SK-N-SH (cell line): ENCODE measurements around the gene MALAT1. TPM values are rescaled to one million over a fixed set of nuclear protein-coding genes. Genes with fewer than 3 reads are reported as not detected.

ENCODE experiments used
- CTCF ChIA-PET: fragments of 300-600, 350-600 bp; formaldehyde crosslinking; extraction: SDS; loops from one replicate; lab custom pipeline; 2021; lab: Yijun Ruan, JAX
- POLR2A ChIA-PET: fragments of 350-600 bp; sonication (Branson Sonifier 250); formaldehyde crosslinking; extraction: SDS; loops from one replicate; lab custom pipeline; 2020; ENCODE audit warnings: antibody characterized with exemption, inconsistent platforms; lab: Yijun Ruan, JAX
- DNase-seq: peaks from one replicate; pipeline ENCODE4 v3.0.0; 2012
- H2AFZ ChIP-seq: fragments of 200-600 bp; sonication (generic); 2 replicates; pipeline ENCODE4 v1.8.1; 2016; ENCODE audit warnings: antibody characterized with exemption, mild to moderate bottlenecking, low read depth
- H3F3A ChIP-seq: fragments of 200-600 bp; sonication (generic); replicated peaks from 2 replicates; pipeline ENCODE3; 2016; ENCODE audit warnings: antibody characterized with exemption, mild to moderate bottlenecking; ENCODE audit not compliant: insufficient read depth
- H3K27ac ChIP-seq, 2 experiments: fragments of 200-500 bp in 1 of 2; fragments of 200-600 bp in 1 of 2; sonication (Bioruptor generic) in 1 of 2; sonication (generic), shearing (Covaris generic) in 1 of 2; 2 replicates each; pipeline versions ENCODE4 v1.5.1 to v1.6.1; 2014 to 2016; ENCODE audit warnings: low read depth in 2 of 2, inconsistent platforms in 1 of 2, low read length in 1 of 2, mild to moderate bottlenecking in 1 of 2, mixed read lengths in 1 of 2
- H3K27me3 ChIP-seq: fragments of 200-600 bp; sonication (generic), shearing (Covaris generic); 2 replicates; pipeline ENCODE4 v1.6.1; 2016; ENCODE audit warnings: mixed run types; ENCODE audit not compliant: insufficient read depth
- H3K36me3 ChIP-seq, 2 experiments: fragments of 200-500 bp in 1 of 2; fragments of 200-600 bp in 1 of 2; sonication (Bioruptor generic) in 1 of 2; sonication (generic) in 1 of 2; replicated peaks in 1 of 2; 2 replicates each; pipeline versions ENCODE3 to v1.5.1; 2014 to 2016; ENCODE audit warnings: low read length in 1 of 2, mild to moderate bottlenecking in 1 of 2; ENCODE audit not compliant: insufficient read depth in 2 of 2, control insufficient read depth in 1 of 2
- H3K4me1 ChIP-seq, 2 experiments: fragments of 200-500 bp in 1 of 2; fragments of 200-600 bp in 1 of 2; sonication (Bioruptor generic) in 1 of 2; sonication (generic), shearing (Covaris generic) in 1 of 2; 2 replicates each; pipeline versions ENCODE4 v1.5.1 to v1.6.1; 2014 to 2016; ENCODE audit warnings: low read depth in 1 of 2, low read length in 1 of 2, mixed run types in 1 of 2; ENCODE audit not compliant: insufficient read depth in 2 of 2, control insufficient read depth in 1 of 2
- H3K4me2 ChIP-seq: fragments of 200-600 bp; sonication (generic), shearing (Covaris generic); 2 replicates; pipeline ENCODE4 v1.6.1; 2017; ENCODE audit warnings: mixed run types
- H3K4me3 ChIP-seq, 2 experiments: fragments of 200-500 bp in 1 of 2; fragments of 200-600 bp in 1 of 2; sonication (Bioruptor generic) in 1 of 2; sonication (generic), shearing (Covaris generic) in 1 of 2; 2 replicates each; pipeline versions ENCODE4 v1.5.1 to v1.8.1; 2014 to 2016; ENCODE audit warnings: low read depth in 2 of 2, inconsistent platforms in 1 of 2, low read length in 1 of 2, mild to moderate bottlenecking in 1 of 2, mixed read lengths in 1 of 2, moderate library complexity in 1 of 2
- H3K79me2 ChIP-seq: fragments of 200-600 bp; sonication (generic); 2 replicates; pipeline ENCODE4 v1.8.1; 2017; ENCODE audit warnings: mild to moderate bottlenecking; ENCODE audit not compliant: insufficient read depth
- H3K9ac ChIP-seq: fragments of 200-600 bp; sonication (generic); 2 replicates; pipeline ENCODE4 v1.6.1; 2017; ENCODE audit warnings: mixed run types
- H3K9me2 ChIP-seq: fragments of 200-600 bp; sonication (generic); 2 replicates; pipeline ENCODE4 v1.6.1; 2017; ENCODE audit warnings: mixed run types
- H3K9me3 ChIP-seq: fragments of 200-600 bp; sonication (generic); 2 replicates; pipeline ENCODE4 v1.6.1; 2017; ENCODE audit warnings: mixed run types, mild to moderate bottlenecking, moderate library complexity
- H4K20me1 ChIP-seq: fragments of 200-600 bp; sonication (generic); 2 replicates; pipeline ENCODE4 v1.6.1; 2017; ENCODE audit warnings: mild to moderate bottlenecking, mixed run types; ENCODE audit not compliant: insufficient read depth
- CHD2 ChIP-seq: fragments of 150-350 bp; IDR thresholded peaks from 2 replicates; pipeline ENCODE4 v1.6.1; 2018; ENCODE audit warnings: low read length; ENCODE audit not compliant: partially characterized antibody
- ELF1 ChIP-seq: IDR thresholded peaks from 2 replicates; pipeline ENCODE4 v1.4.0; 2012
- EP300 ChIP-seq, 2 experiments: IDR thresholded peaks; 2 replicates each; pipeline versions ENCODE4 v1.4.0 to v1.6.1; 2012; ENCODE audit warnings: borderline replicate concordance in 1 of 2, low read depth in 1 of 2, low read length in 1 of 2
- GABPA ChIP-seq: IDR thresholded peaks from 2 replicates; pipeline ENCODE4 v1.4.0; 2012; ENCODE audit warnings: low read depth, mild to moderate bottlenecking
- GATA2 ChIP-seq: sonication (generic); formaldehyde crosslinking; IDR thresholded peaks from 2 replicates; pipeline ENCODE4 v1.5.0; 2020; ENCODE audit warnings: mild to moderate bottlenecking, missing genetic modification reagents
- MEF2A ChIP-seq: IDR thresholded peaks from 2 replicates; pipeline ENCODE4 v1.4.0; 2012; ENCODE audit warnings: low read depth, borderline replicate concordance
- MXI1 ChIP-seq: IDR thresholded peaks from 2 replicates; pipeline ENCODE4 v1.6.1; 2012; ENCODE audit warnings: mild to moderate bottlenecking, low read depth, low read length, improper control_type of control experiment
- NRF1 ChIP-seq: IDR thresholded peaks from 2 replicates; pipeline ENCODE4 v1.6.1; 2012; ENCODE audit warnings: low read depth, mild to moderate bottlenecking, low read length
- PBX3 ChIP-seq: IDR thresholded peaks from 2 replicates; pipeline ENCODE4; 2012
- RCOR1 ChIP-seq: fragments of 150-350 bp; IDR thresholded peaks from 2 replicates; pipeline ENCODE4 v1.6.1; 2017; ENCODE audit warnings: antibody characterized with exemption, low read length
- SIN3A ChIP-seq: IDR thresholded peaks from 2 replicates; pipeline ENCODE4 v1.6.1; 2012; ENCODE audit warnings: low read depth, mild to moderate bottlenecking, low read length, moderate library complexity, borderline replicate concordance
- TAF1 ChIP-seq: IDR thresholded peaks from 2 replicates; pipeline ENCODE4 v1.6.1; 2012; ENCODE audit warnings: low read depth, mild to moderate bottlenecking, low read length, moderate library complexity, borderline replicate concordance
- USF2 ChIP-seq: fragments of 150-350 bp; IDR thresholded peaks from 2 replicates; pipeline ENCODE4 v1.6.1; 2017; ENCODE audit warnings: antibody characterized with exemption, low read length, low read depth, borderline replicate concordance
- YY1 ChIP-seq: IDR thresholded peaks from 2 replicates; pipeline ENCODE4 v1.4.0; 2012; ENCODE audit warnings: low read depth, mild to moderate bottlenecking
- WGBS: methylation state at CpG from one replicate; pipeline ENCODE4 v1.1.6; 2017; ENCODE audit warnings: low lambda C conversion rate; 5-methylcytosine and 5-hydroxymethylcytosine counted together
- polyA plus RNA-seq, 3 experiments: library from polyadenylated mRNA; depleted of rRNA; stranded (reverse); fragments of >200 nt; gene quantifications; 2 replicates each; pipeline ENCODE4 v1.2.3, GENCODE V29; 2012
- TF ChIP-seq, protein P1 (sequence below): fragments of 200-600 bp; sonication (generic); IDR thresholded peaks from 2 replicates; pipeline ENCODE4 v1.6.1; 2017; ENCODE audit warnings: antibody characterized with exemption, mild to moderate bottlenecking, moderate library complexity

The MALAT1 gene
- polyA plus RNA-seq, 1 of the 3 experiments (the other 2 are of a cell fraction): 285 TPM

GRCh38 chr11:65477149-65477965 is 21.5 kb upstream of the MALAT1 start (continued):
- peak; percentile 37; the same call in 1 of the 2 replicates for TF ChIP-seq PBX3
- TF ChIP-seq MXI1: peak; percentile 61; the same call in 1 of the 2 replicates
- TF ChIP-seq, protein P1, sequence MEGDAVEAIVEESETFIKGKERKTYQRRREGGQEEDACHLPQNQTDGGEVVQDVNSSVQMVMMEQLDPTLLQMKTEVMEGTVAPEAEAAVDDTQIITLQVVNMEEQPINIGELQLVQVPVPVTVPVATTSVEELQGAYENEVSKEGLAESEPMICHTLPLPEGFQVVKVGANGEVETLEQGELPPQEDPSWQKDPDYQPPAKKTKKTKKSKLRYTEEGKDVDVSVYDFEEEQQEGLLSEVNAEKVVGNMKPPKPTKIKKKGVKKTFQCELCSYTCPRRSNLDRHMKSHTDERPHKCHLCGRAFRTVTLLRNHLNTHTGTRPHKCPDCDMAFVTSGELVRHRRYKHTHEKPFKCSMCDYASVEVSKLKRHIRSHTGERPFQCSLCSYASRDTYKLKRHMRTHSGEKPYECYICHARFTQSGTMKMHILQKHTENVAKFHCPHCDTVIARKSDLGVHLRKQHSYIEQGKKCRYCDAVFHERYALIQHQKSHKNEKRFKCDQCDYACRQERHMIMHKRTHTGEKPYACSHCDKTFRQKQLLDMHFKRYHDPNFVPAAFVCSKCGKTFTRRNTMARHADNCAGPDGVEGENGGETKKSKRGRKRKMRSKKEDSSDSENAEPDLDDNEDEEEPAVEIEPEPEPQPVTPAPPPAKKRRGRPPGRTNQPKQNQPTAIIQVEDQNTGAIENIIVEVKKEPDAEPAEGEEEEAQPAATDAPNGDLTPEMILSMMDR: no peak
- peak; percentile 47; the same call in 1 of the 2 replicates for TF ChIP-seq ELF1
- TF ChIP-seq SIN3A: peak; percentile 18; the same call in 1 of the 2 replicates
- TF ChIP-seq GABPA: peak; percentile 78
- peak; percentile 30; the same call in 1 of the 2 replicates for TF ChIP-seq YY1
- peak; percentile 87 for TF ChIP-seq USF2
- TF ChIP-seq RCOR1: no peak
- peak; percentile 25 to 60; a peak in 2 of 4 replicates for TF ChIP-seq EP300 (IDR thresholded peaks at IDR 0.05; ENCODE audit: borderline replicate concordance in 1 of 2, low read depth in 1 of 2, low read length in 1 of 2)

- Histone ChIP-seq H2AFZ (no peak overlapping the region), H3K9me2 (no peaks in the 10 kb centered on the region), H3K4me1 (peaks cover 30 to 35% of the 10 kb centered on the region in 2 experiments), H3F3A (peaks cover 66% of the 10 kb centered on the region), H3K4me2 (peak overlapping the region; percentile 76), H3K9ac (peak overlapping the region; percentile 99; the same call in 1 of the 2 replicates), H3K79me2 (peaks cover 90% of the 10 kb centered on the region), H3K9me3 (no peaks in the 10 kb centered on the region), H3K27me3 (no peaks in the 10 kb centered on the region)
- DNase-seq: no peak
- no peak for TF ChIP-seq PBX3
- no peak for TF ChIP-seq EP300 (IDR thresholded peaks at IDR 0.05; ENCODE audit: borderline replicate concordance in 1 of 2, low read depth in 1 of 2, low read length in 1 of 2)
- TF ChIP-seq RCOR1: no peak
- TF ChIP-seq, protein P1: no peak
- no peak for TF ChIP-seq TAF1
- no peak for TF ChIP-seq GATA2 (CRISPR knock-in tag)
- no peak for TF ChIP-seq MEF2A
- no peak for TF ChIP-seq CHD2
- no peak for TF ChIP-seq NRF1
- no peak for TF ChIP-seq YY1
- TF ChIP-seq ELF1: no peak
- TF ChIP-seq, all 33 proteins: peak for 0
- Histone ChIP-seq H4K20me1 (no peaks in the 10 kb centered on the region), H3K36me3 (no peaks in the 10 kb centered on the region), H3K4me3 (no peak overlapping the region), H3K27ac (peak overlapping the region; percentile 91 to 100)
- ChIA-PET CTCF (interaction anchor here (0.7 to 7.5 kb wide), 16 partner anchors 9 to 149 kb away, joined by 3 to 78 read pairs (median 8); partner anchors contain the start of gene MALAT1), POLR2A (interaction anchor here (5.2 to 13.9 kb wide), 2 partner anchors 20 to 58 kb away, joined by 118 to 591 read pairs; partner anchors contain the start of genes MALAT1 and NEAT1)
- 89% methylated on average over 22 of the region's 33 CpGs for WGBS
Measured at GRCh38 chr11:65478388-65479183, 20.3 kb upstream of the MALAT1 start.
